ENCODE data around the gene DKKL1.
A peak's percentile ranks its signal among the peaks of the same experiment; 100 is the strongest.
"Not testable (repeated sequence)": the region's sequence is repeated elsewhere in the genome, so short reads cannot be mapped to it uniquely, and the experiment has no call there.

The DKKL1 gene

GRCh38 chr19:49332691-49333417, 30.8 kb upstream of the DKKL1 start:
- H3K27me3 ChIP-seq (ENCODE audit: control insufficient read depth in 1 of 2, insufficient read depth in 2 of 2, low read length in 2 of 2); H3K9ac ChIP-seq (ENCODE audit: low read length); H3K27ac ChIP-seq (ENCODE audit: low read depth, low read length); H3K4me1 ChIP-seq (ENCODE audit: insufficient read depth, low read length); H3K9me3 ChIP-seq (ENCODE audit: low read length); H3K36me3 ChIP-seq (ENCODE audit: insufficient read depth, low read length); H3K4me3 ChIP-seq (ENCODE audit: low read depth in 1 of 2, low read length in 2 of 2): not testable (repeated sequence)

- H3K27me3 ChIP-seq (ENCODE audit: control insufficient read depth in 1 of 2, insufficient read depth in 2 of 2, low read length in 2 of 2), result no peaks in the 10 kb centered on the region
- no peaks in the 10 kb centered on the region for H3K9me3 ChIP-seq (ENCODE audit: low read length)
- no peak overlapping the region for H3K9ac ChIP-seq (ENCODE audit: low read length)
- no peaks in the 10 kb centered on the region for H3K36me3 ChIP-seq (ENCODE audit: insufficient read depth, low read length)
- H3K4me3 ChIP-seq (ENCODE audit: low read depth in 1 of 2, low read length in 2 of 2), result no peak overlapping the region
- H3K4me1 ChIP-seq (ENCODE audit: insufficient read depth, low read length), result no peaks in the 10 kb centered on the region
- no peak overlapping the region for H3K27ac ChIP-seq (ENCODE audit: low read depth, low read length)
These were observed 30.3 kb upstream of the DKKL1 start for GRCh38 chr19:49333418-49333805.

- Histone ChIP-seq H3K4me1 (ENCODE audit: insufficient read depth, low read length) (peaks cover 1% of the 10 kb centered on the region), H3K9me3 (ENCODE audit: low read length) (no peaks in the 10 kb centered on the region), H3K4me3 (ENCODE audit: low read depth in 1 of 2, low read length in 2 of 2) (no peak overlapping the region), H3K9ac (ENCODE audit: low read length) (no peak overlapping the region), H3K27me3 (ENCODE audit: control insufficient read depth in 1 of 2, insufficient read depth in 2 of 2, low read length in 2 of 2) (no peaks in the 10 kb centered on the region), H3K36me3 (ENCODE audit: insufficient read depth, low read length) (no peaks in the 10 kb centered on the region), H3K27ac (ENCODE audit: low read depth, low read length) (no peak overlapping the region)
These were observed 29.8 kb upstream of the DKKL1 start for GRCh38 chr19:49333811-49334288.

- H3K36me3 ChIP-seq (ENCODE audit: insufficient read depth, low read length), result no peaks in the 10 kb centered on the region
- H3K27me3 ChIP-seq (ENCODE audit: control insufficient read depth in 1 of 2, insufficient read depth in 2 of 2, low read length in 2 of 2), result no peaks in the 10 kb centered on the region
- H3K9ac ChIP-seq (ENCODE audit: low read length), result no peak within 1 kb of the TSS
- H3K4me3 ChIP-seq (ENCODE audit: low read depth in 1 of 2, low read length in 2 of 2), result no peak within 1 kb of the TSS
- H3K4me1 ChIP-seq (ENCODE audit: insufficient read depth, low read length), result peaks cover 5% of the 10 kb centered on the region
- H3K27ac ChIP-seq (ENCODE audit: low read depth, low read length), result no peak within 1 kb of the TSS
- no peaks in the 10 kb centered on the region for H3K9me3 ChIP-seq (ENCODE audit: low read length)
These were observed 28.4 kb upstream of the DKKL1 start, which contains the start of gene CD37 for GRCh38 chr19:49335071-49335783. Gene CD37 (plus strand): TSS chr19:49335406. CDS start chr19:49335541, 135 bp downstream.

- H3K9me3 ChIP-seq (ENCODE audit: low read length), result no peaks in the 10 kb centered on the region
- no peak overlapping the region for H3K9ac ChIP-seq (ENCODE audit: low read length)
- H3K27me3 ChIP-seq (ENCODE audit: control insufficient read depth in 1 of 2, insufficient read depth in 2 of 2, low read length in 2 of 2), result no peaks in the 10 kb centered on the region
- peaks cover 5% of the 10 kb centered on the region for H3K4me1 ChIP-seq (ENCODE audit: insufficient read depth, low read length)
- H3K4me3 ChIP-seq (ENCODE audit: low read depth in 1 of 2, low read length in 2 of 2), result no peak overlapping the region
- H3K36me3 ChIP-seq (ENCODE audit: insufficient read depth, low read length), result peaks cover 2% of the 10 kb centered on the region
- H3K27ac ChIP-seq (ENCODE audit: low read depth, low read length), result no peak overlapping the region
These were observed 27.7 kb upstream of the DKKL1 start for GRCh38 chr19:49335784-49336481.

- Histone ChIP-seq H3K27ac (ENCODE audit: low read depth, low read length) (no peak overlapping the region), H3K4me3 (ENCODE audit: low read depth in 1 of 2, low read length in 2 of 2) (no peak overlapping the region), H3K27me3 (ENCODE audit: control insufficient read depth in 1 of 2, insufficient read depth in 2 of 2, low read length in 2 of 2) (no peaks in the 10 kb centered on the region), H3K9ac (ENCODE audit: low read length) (no peak overlapping the region), H3K36me3 (ENCODE audit: insufficient read depth, low read length) (peaks cover 9% of the 10 kb centered on the region), H3K9me3 (ENCODE audit: low read length) (no peaks in the 10 kb centered on the region), H3K4me1 (ENCODE audit: insufficient read depth, low read length) (peaks cover 5% of the 10 kb centered on the region)
These were observed 27.0 kb upstream of the DKKL1 start for GRCh38 chr19:49336482-49337266.

GRCh38 chr19:49337267-49338022, 26.2 kb upstream of the DKKL1 start:
- H3K4me1 ChIP-seq (ENCODE audit: insufficient read depth, low read length), result peaks cover 5% of the 10 kb centered on the region
- H3K27ac ChIP-seq (ENCODE audit: low read depth, low read length), result no peak overlapping the region
- H3K9me3 ChIP-seq (ENCODE audit: low read length), result no peaks in the 10 kb centered on the region
- no peaks in the 10 kb centered on the region for H3K27me3 ChIP-seq (ENCODE audit: control insufficient read depth in 1 of 2, insufficient read depth in 2 of 2, low read length in 2 of 2)
- H3K36me3 ChIP-seq (ENCODE audit: insufficient read depth, low read length), result peaks cover 12% of the 10 kb centered on the region
- H3K9ac ChIP-seq (ENCODE audit: low read length), result no peak overlapping the region
- no peak overlapping the region for H3K4me3 ChIP-seq (ENCODE audit: low read depth in 1 of 2, low read length in 2 of 2)

- Histone ChIP-seq H3K27me3 (ENCODE audit: control insufficient read depth in 1 of 2, insufficient read depth in 2 of 2, low read length in 2 of 2) (no peaks in the 10 kb centered on the region), H3K27ac (ENCODE audit: low read depth, low read length) (no peak overlapping the region), H3K4me1 (ENCODE audit: insufficient read depth, low read length) (peaks cover 5% of the 10 kb centered on the region), H3K9me3 (ENCODE audit: low read length) (no peaks in the 10 kb centered on the region), H3K9ac (ENCODE audit: low read length) (no peak overlapping the region), H3K4me3 (ENCODE audit: low read depth in 1 of 2, low read length in 2 of 2) (peak overlapping the region in 1 of 2 donors; percentile 59), H3K36me3 (ENCODE audit: insufficient read depth, low read length) (peaks cover 19% of the 10 kb centered on the region)
These were observed 25.5 kb upstream of the DKKL1 start for GRCh38 chr19:49338023-49338677.

GRCh38 chr19:49338691-49339300, 24.9 kb upstream of the DKKL1 start:
- H3K4me1 ChIP-seq (ENCODE audit: insufficient read depth, low read length), result peaks cover 5% of the 10 kb centered on the region
- H3K9me3 ChIP-seq (ENCODE audit: low read length), result no peaks in the 10 kb centered on the region
- no peaks in the 10 kb centered on the region for H3K27me3 ChIP-seq (ENCODE audit: control insufficient read depth in 1 of 2, insufficient read depth in 2 of 2, low read length in 2 of 2)
- peak overlapping the region; percentile 58 to 59 for H3K4me3 ChIP-seq (ENCODE audit: low read depth in 1 of 2, low read length in 2 of 2)
- H3K27ac ChIP-seq (ENCODE audit: low read depth, low read length), result peak overlapping the region; percentile 48
- H3K9ac ChIP-seq (ENCODE audit: low read length), result no peak overlapping the region
- peaks cover 24% of the 10 kb centered on the region for H3K36me3 ChIP-seq (ENCODE audit: insufficient read depth, low read length)

Measured in muscle layer of colon (tissue), 2 donors.